ENCODE measurements around the gene DFFB.

GRCh38 chr1:3932156-3932919, 75.1 kb downstream of the DFFB start:
- TF ChIP-seq ZBTB49 (CRISPR knock-in tag; IDR thresholded peaks at IDR 0.05; ENCODE audit: borderline replicate concordance) (no peak), EP300 (IDR thresholded peaks at IDR 0.05; ENCODE audit: low read depth in 2 of 2, low read length in 2 of 2) (no peak), EP300 (CRISPR knock-in tag; IDR thresholded peaks at IDR 0.05; ENCODE audit: borderline replicate concordance) (no peak), POLR2A (IDR thresholded peaks at IDR 0.05; ENCODE audit: insufficient read depth in 1 of 2, low read depth in 2 of 2, low read length in 2 of 2) (no peak), TRIM24 (CRISPR knock-in tag; IDR thresholded peaks at IDR 0.05) (no peak), ATF6 (CRISPR knock-in tag; conservative IDR thresholded peaks at IDR 0.05) (no peak), MLX (CRISPR knock-in tag; IDR thresholded peaks at IDR 0.05) (no peak), ZNF275 (CRISPR knock-in tag; IDR thresholded peaks at IDR 0.05; ENCODE audit: borderline replicate concordance) (no peak), RAD21 (CRISPR knock-in tag; IDR thresholded peaks at IDR 0.05) (no peak), ZFX (CRISPR knock-in tag; IDR thresholded peaks at IDR 0.05; ENCODE audit: low read depth) (no peak), POLR2AphosphoS5 (IDR thresholded peaks at IDR 0.05; ENCODE audit: low read depth, low read length) (no peak), ZSCAN22 (CRISPR knock-in tag; IDR thresholded peaks at IDR 0.05) (no peak)

All from HepG2 (cell line).